SK-N-SH (cell line): ENCODE data around the gene GTF3A.

Source experiments
- EP300 ChIP-seq, 2 experiments: IDR thresholded peaks; 2 replicates each; pipeline versions ENCODE4 v1.4.0 to v1.6.1; 2012; ENCODE audit warnings: borderline replicate concordance in 1 of 2, low read depth in 1 of 2, low read length in 1 of 2
- EZH2phosphoT487 ChIP-seq: fragments of 200-600 bp; sonication (generic); IDR thresholded peaks from 2 replicates; pipeline ENCODE4 v1.6.1; 2017; ENCODE audit warnings: low read depth, mixed run types, mild to moderate bottlenecking, antibody characterized with exemption, moderate library complexity, borderline replicate concordance
- GABPA ChIP-seq: IDR thresholded peaks from 2 replicates; pipeline ENCODE4 v1.4.0; 2012; ENCODE audit warnings: low read depth, mild to moderate bottlenecking
- GATA2 ChIP-seq: sonication (generic); formaldehyde crosslinking; IDR thresholded peaks from 2 replicates; pipeline ENCODE4 v1.5.0; 2020; ENCODE audit warnings: mild to moderate bottlenecking, missing genetic modification reagents
- MXI1 ChIP-seq: IDR thresholded peaks from 2 replicates; pipeline ENCODE4 v1.6.1; 2012; ENCODE audit warnings: mild to moderate bottlenecking, low read depth, low read length, improper control_type of control experiment
- POLR2AphosphoS5 ChIP-seq: IDR thresholded peaks from 2 replicates; pipeline ENCODE4 v1.6.1; 2012; ENCODE audit warnings: low read depth, low read length
- RAD21 ChIP-seq: IDR thresholded peaks from 2 replicates; pipeline ENCODE4 v1.6.1; 2012; ENCODE audit warnings: mild to moderate bottlenecking, low read length
- RFX5 ChIP-seq: IDR thresholded peaks from 2 replicates; pipeline ENCODE4 v1.6.1; 2012; ENCODE audit warnings: mild to moderate bottlenecking, improper control_type of control experiment, low read length
- RXRA ChIP-seq: IDR thresholded peaks from 2 replicates; pipeline ENCODE4 v1.4.0; 2012; ENCODE audit warnings: low read depth, mild to moderate bottlenecking, borderline replicate concordance
- SIN3A ChIP-seq: IDR thresholded peaks from 2 replicates; pipeline ENCODE4 v1.6.1; 2012; ENCODE audit warnings: low read depth, mild to moderate bottlenecking, low read length, moderate library complexity, borderline replicate concordance
- TEAD4 ChIP-seq: IDR thresholded peaks from 2 replicates; pipeline ENCODE4 v1.4.0; 2012; ENCODE audit warnings: mild to moderate bottlenecking, borderline replicate concordance; ENCODE audit not compliant: insufficient read depth
- YY1 ChIP-seq: IDR thresholded peaks from 2 replicates; pipeline ENCODE4 v1.4.0; 2012; ENCODE audit warnings: low read depth, mild to moderate bottlenecking
- TF ChIP-seq, protein P1 (sequence below): fragments of 200-600 bp; sonication (generic); IDR thresholded peaks from 2 replicates; pipeline ENCODE4 v1.6.1; 2017; ENCODE audit warnings: antibody characterized with exemption, mild to moderate bottlenecking, moderate library complexity
- TF ChIP-seq, protein P2 (sequence below): IDR thresholded peaks from 2 replicates; pipeline ENCODE4 v1.4.0; 2012; ENCODE audit warnings: low read depth

DNA sequence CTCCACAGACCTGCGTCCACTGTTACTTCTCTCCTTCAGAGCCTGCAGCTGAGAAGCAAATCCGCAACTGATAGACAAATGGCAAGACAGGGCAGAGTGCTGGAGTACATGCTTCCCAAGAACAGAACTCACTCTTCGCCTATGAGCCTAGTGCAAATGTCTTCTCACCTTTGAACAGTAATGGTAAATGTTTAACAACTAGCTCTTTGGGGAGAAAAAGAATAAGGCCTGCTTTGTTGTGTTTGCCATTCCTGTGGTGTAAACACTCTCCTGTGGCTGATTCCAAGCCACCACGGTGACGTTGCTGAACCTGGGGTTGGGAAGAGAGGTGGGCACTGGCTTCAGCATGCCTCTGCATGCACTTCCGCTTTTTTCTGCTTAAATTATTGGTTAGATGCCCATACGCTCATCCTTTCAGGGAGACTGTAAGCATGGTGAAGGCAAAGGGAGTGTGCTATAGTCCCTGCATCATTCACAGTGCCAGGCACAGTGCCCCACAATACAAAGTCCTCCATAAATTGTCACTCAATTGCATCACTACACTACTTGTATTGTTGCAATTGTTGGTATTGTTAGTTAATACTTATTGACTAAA lies 28.1 kb upstream of the GTF3A start:
- TF ChIP-seq TEAD4 = no peak
- TF ChIP-seq, protein P1, sequence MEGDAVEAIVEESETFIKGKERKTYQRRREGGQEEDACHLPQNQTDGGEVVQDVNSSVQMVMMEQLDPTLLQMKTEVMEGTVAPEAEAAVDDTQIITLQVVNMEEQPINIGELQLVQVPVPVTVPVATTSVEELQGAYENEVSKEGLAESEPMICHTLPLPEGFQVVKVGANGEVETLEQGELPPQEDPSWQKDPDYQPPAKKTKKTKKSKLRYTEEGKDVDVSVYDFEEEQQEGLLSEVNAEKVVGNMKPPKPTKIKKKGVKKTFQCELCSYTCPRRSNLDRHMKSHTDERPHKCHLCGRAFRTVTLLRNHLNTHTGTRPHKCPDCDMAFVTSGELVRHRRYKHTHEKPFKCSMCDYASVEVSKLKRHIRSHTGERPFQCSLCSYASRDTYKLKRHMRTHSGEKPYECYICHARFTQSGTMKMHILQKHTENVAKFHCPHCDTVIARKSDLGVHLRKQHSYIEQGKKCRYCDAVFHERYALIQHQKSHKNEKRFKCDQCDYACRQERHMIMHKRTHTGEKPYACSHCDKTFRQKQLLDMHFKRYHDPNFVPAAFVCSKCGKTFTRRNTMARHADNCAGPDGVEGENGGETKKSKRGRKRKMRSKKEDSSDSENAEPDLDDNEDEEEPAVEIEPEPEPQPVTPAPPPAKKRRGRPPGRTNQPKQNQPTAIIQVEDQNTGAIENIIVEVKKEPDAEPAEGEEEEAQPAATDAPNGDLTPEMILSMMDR = no peak
- TF ChIP-seq EP300 (IDR thresholded peaks at IDR 0.05; ENCODE audit: borderline replicate concordance in 1 of 2, low read depth in 1 of 2, low read length in 1 of 2) = no peak
- TF ChIP-seq RXRA = no peak
- no peak for TF ChIP-seq RFX5
- TF ChIP-seq POLR2AphosphoS5 = no peak
- TF ChIP-seq GATA2 (CRISPR knock-in tag) = no peak
- TF ChIP-seq MXI1 = no peak
- TF ChIP-seq, protein P2, sequence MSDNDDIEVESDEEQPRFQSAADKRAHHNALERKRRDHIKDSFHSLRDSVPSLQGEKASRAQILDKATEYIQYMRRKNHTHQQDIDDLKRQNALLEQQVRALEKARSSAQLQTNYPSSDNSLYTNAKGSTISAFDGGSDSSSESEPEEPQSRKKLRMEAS = no peak
- no peak for TF ChIP-seq GABPA
- no peak for TF ChIP-seq SIN3A
- no peak for TF ChIP-seq RAD21
- TF ChIP-seq EZH2phosphoT487 = no peak
- no peak for TF ChIP-seq YY1
